ENCODE data around the gene PDS5A. TPM values are rescaled to one million over a fixed set of nuclear protein-coding genes. Genes with fewer than 3 reads are reported as not detected.
"Not testable (repeated sequence)": the region's sequence is repeated elsewhere in the genome, so short reads cannot be mapped to it uniquely, and the experiment has no call there.

The PDS5A gene
- total and polyA plus RNA-seq, 2 donors from 2014 or later = 13.1 to 59.8 TPM

DNA sequence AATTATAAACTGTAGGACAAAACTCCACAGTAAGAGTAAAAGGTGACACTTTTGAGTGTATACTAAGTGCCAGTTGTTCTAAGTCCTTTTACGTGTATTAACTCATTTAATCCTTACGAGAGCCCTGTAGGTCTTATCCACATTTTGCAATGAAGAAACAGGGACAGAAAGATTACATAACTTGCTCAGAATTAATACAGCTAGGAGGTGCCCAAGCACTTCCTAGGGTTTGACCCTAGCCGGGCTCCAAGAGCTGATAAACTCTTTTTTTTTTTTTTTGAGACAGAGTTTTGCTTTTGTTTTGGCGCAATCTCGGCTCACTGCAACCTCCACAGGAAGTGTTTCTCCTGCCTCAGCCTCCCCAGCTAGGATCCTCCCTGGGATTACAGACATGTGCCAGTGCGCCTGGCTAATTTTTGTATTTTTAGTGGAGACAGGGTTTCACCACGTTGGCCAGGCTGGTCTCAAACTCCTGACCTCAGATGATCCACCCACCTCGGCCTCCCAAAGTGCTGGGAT lies 169.4 kb downstream of the PDS5A start:
- Histone ChIP-seq H3K4me3 (ENCODE audit: low read length in 3 of 3) (no peak overlapping the region), H3K36me3 (ENCODE audit: control insufficient read depth in 2 of 3, insufficient read depth in 3 of 3, low read length in 3 of 3) (no peaks in the 10 kb centered on the region), H3K9ac (ENCODE audit: low read length in 3 of 3) (no peak overlapping the region), H3K27ac (ENCODE audit: low read depth in 2 of 2, low read length in 2 of 2) (no peak overlapping the region), H3K27me3 (ENCODE audit: control insufficient read depth, insufficient read depth, low read length) (no peaks in the 10 kb centered on the region), H3K4me1 (ENCODE audit: control insufficient read depth in 2 of 3, insufficient read depth in 2 of 3, low read depth in 1 of 3, low read length in 3 of 3) (no peaks in the 10 kb centered on the region), H3K9me3 (ENCODE audit: control insufficient read depth in 2 of 3, insufficient read depth in 1 of 3, low read length in 3 of 3) (no peaks in the 10 kb centered on the region)
- DNase-seq (no peak), FAIRE-seq (no peak)
- intact Hi-C loops (cut with DNase I) = no loop called here
- TF ChIP-seq, protein P1, sequence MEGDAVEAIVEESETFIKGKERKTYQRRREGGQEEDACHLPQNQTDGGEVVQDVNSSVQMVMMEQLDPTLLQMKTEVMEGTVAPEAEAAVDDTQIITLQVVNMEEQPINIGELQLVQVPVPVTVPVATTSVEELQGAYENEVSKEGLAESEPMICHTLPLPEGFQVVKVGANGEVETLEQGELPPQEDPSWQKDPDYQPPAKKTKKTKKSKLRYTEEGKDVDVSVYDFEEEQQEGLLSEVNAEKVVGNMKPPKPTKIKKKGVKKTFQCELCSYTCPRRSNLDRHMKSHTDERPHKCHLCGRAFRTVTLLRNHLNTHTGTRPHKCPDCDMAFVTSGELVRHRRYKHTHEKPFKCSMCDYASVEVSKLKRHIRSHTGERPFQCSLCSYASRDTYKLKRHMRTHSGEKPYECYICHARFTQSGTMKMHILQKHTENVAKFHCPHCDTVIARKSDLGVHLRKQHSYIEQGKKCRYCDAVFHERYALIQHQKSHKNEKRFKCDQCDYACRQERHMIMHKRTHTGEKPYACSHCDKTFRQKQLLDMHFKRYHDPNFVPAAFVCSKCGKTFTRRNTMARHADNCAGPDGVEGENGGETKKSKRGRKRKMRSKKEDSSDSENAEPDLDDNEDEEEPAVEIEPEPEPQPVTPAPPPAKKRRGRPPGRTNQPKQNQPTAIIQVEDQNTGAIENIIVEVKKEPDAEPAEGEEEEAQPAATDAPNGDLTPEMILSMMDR (IDR thresholded peaks at IDR 0.05; ENCODE audit: borderline replicate concordance, extremely low read depth, insufficient read depth) = no peak

DNA sequence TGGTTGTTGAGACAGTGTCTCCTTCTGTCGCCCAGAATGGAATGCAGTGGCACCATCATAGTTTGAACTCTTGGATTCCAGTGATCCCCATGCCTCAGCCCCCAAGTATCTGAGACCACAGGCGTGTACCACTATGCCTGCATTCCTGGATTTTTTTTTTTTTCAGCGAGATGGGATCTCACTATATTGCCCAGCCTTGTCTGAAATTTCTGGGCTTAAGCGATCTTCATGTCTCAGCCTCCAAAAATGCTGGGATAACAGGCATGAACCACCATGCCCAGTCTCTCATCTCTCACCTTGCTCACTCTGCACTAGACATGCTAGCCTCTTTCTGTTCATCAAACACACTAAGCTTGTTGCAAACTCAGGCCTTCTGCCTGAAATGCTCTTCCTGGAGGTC lies 175.7 kb downstream of the PDS5A start:
- TF ChIP-seq, protein P1 (IDR thresholded peaks at IDR 0.05; ENCODE audit: borderline replicate concordance, extremely low read depth, insufficient read depth) = no peak
- no peaks in the 10 kb centered on the region for H3K4me1 ChIP-seq (ENCODE audit: control insufficient read depth in 2 of 3, insufficient read depth in 2 of 3, low read depth in 1 of 3, low read length in 3 of 3)
- H3K27ac ChIP-seq (ENCODE audit: low read depth in 2 of 2, low read length in 2 of 2) = no peak overlapping the region
- FAIRE-seq (no peak), DNase-seq (no peak)
- H3K27me3 ChIP-seq (ENCODE audit: control insufficient read depth, insufficient read depth, low read length) = no peaks in the 10 kb centered on the region
- H3K9me3 ChIP-seq (ENCODE audit: control insufficient read depth in 2 of 3, insufficient read depth in 1 of 3, low read length in 3 of 3) = no peaks in the 10 kb centered on the region
- no peaks in the 10 kb centered on the region for H3K36me3 ChIP-seq (ENCODE audit: control insufficient read depth in 2 of 3, insufficient read depth in 3 of 3, low read length in 3 of 3)
- intact Hi-C loops (cut with DNase I) = no loop called here
- no peak overlapping the region for H3K9ac ChIP-seq (ENCODE audit: low read length in 3 of 3)
- H3K4me3 ChIP-seq (ENCODE audit: low read length in 3 of 3) = no peak overlapping the region

GRCh38 chr4:39792976-39793375 lies 184.7 kb downstream of the PDS5A start:
- H3K9ac ChIP-seq (ENCODE audit: low read length in 3 of 3); H3K4me3 ChIP-seq (ENCODE audit: low read length in 3 of 3); DNase-seq; H3K36me3 ChIP-seq (ENCODE audit: control insufficient read depth in 2 of 3, insufficient read depth in 3 of 3, low read length in 3 of 3); H3K27ac ChIP-seq (ENCODE audit: low read depth in 2 of 2, low read length in 2 of 2); H3K4me1 ChIP-seq (ENCODE audit: control insufficient read depth in 2 of 3, insufficient read depth in 2 of 3, low read depth in 1 of 3, low read length in 3 of 3); H3K27me3 ChIP-seq (ENCODE audit: control insufficient read depth, insufficient read depth, low read length); intact Hi-C loops (cut with DNase I); H3K9me3 ChIP-seq (ENCODE audit: control insufficient read depth in 2 of 3, insufficient read depth in 1 of 3, low read length in 3 of 3); FAIRE-seq: not testable (repeated sequence)

GRCh38 chr4:39792529-39792928 lies 185.2 kb downstream of the PDS5A start:
- no peaks in the 10 kb centered on the region for H3K4me1 ChIP-seq (ENCODE audit: control insufficient read depth in 2 of 3, insufficient read depth in 2 of 3, low read depth in 1 of 3, low read length in 3 of 3)
- no peak for DNase-seq
- H3K4me3 ChIP-seq (ENCODE audit: low read length in 3 of 3) = no peak overlapping the region
- no peak for FAIRE-seq
- H3K27ac ChIP-seq (ENCODE audit: low read depth in 2 of 2, low read length in 2 of 2) = no peak overlapping the region
- H3K36me3 ChIP-seq (ENCODE audit: control insufficient read depth in 2 of 3, insufficient read depth in 3 of 3, low read length in 3 of 3) = no peaks in the 10 kb centered on the region
- no peak overlapping the region for H3K9ac ChIP-seq (ENCODE audit: low read length in 3 of 3)
- intact Hi-C loops (cut with DNase I) = no loop called here
- no peaks in the 10 kb centered on the region for H3K9me3 ChIP-seq (ENCODE audit: control insufficient read depth in 2 of 3, insufficient read depth in 1 of 3, low read length in 3 of 3)
- H3K27me3 ChIP-seq (ENCODE audit: control insufficient read depth, insufficient read depth, low read length) = no peaks in the 10 kb centered on the region
- TF ChIP-seq, protein P1 (IDR thresholded peaks at IDR 0.05; ENCODE audit: borderline replicate concordance, extremely low read depth, insufficient read depth) = no peak

Data from kidney (tissue), 14 donors.